ENCODE data around the gene AOC3. TPM values are rescaled to one million over a fixed set of nuclear protein-coding genes. Genes with fewer than 3 reads are reported as not detected.

AOC3 gene
- total and polyA plus RNA-seq, 4 donors: 50.0 to 154 (median 69.2) TPM

DNA sequence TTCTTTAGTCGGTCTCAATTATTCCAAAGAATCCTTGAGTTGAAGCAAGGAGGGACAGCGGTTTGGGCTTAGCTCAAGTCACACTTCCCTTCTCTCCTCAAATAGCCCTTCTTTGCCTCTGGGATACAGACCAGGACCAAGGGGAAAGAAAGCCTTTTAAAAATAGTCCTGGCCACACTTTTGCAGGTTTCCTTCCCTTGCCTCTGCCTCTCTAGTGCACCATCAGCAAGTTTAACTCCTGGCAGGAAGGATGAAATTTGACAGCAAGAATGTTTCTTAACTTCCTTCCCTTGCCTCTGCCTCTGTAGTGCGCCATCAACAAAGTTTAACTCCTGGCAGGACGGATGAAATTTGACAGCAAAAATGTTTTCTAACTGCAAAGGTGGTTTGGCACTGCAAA, 42.4 kb downstream of the AOC3 start:
- Histone ChIP-seq H3K9ac (ENCODE audit: insufficient read depth in 1 of 2, low read length in 2 of 2) (peak overlapping the region in 1 of 2 donors; percentile 67), H3K36me3 (ENCODE audit: control insufficient read depth in 4 of 4, insufficient read depth in 4 of 4, low read length in 4 of 4) (no peaks in the 10 kb centered on the region), H3K27ac (ENCODE audit: low read depth in 1 of 2, low read length in 1 of 2) (peak overlapping the region in 1 of 2 donors; percentile 46), H3K9me3 (ENCODE audit: control insufficient read depth in 4 of 4, insufficient read depth in 3 of 4, low read length in 3 of 4) (no peaks in the 10 kb centered on the region), H3K4me3 (no peak overlapping the region), H3K27me3 (ENCODE audit: control insufficient read depth in 3 of 3, insufficient read depth in 3 of 3, low read length in 2 of 3) (no peaks in the 10 kb centered on the region), H3K4me1 (ENCODE audit: control insufficient read depth in 5 of 5, insufficient read depth in 5 of 5, low read length in 5 of 5) (peaks cover 7 to 39% (median 14%) of the 10 kb centered on the region in 5 donors)
- TF ChIP-seq CTCF (IDR thresholded peaks at IDR 0.05; ENCODE audit: control extremely low read depth, extremely low read depth): no peak
- ATAC-seq (ENCODE audit: insufficient read depth, low FRiP score): peak; percentile 21
- peak in 2 of 3 donors; percentile 69 for DNase-seq
- 10 to 17% methylated on average over 4 of the region's 4 CpGs for WGBS, 2 donors

GRCh38 chr17:42894283-42895184, 43.5 kb downstream of the AOC3 start:
- no peak for ATAC-seq (ENCODE audit: insufficient read depth, low FRiP score)
- peak overlapping the region in 1 of 2 donors; percentile 19 for H3K9ac ChIP-seq (ENCODE audit: insufficient read depth in 1 of 2, low read length in 2 of 2)

GRCh38 chr17:42895185-42895555, 44.2 kb downstream of the AOC3 start:
- DNase-seq (peak; percentile 32 to 72 (median 51)), ATAC-seq (ENCODE audit: insufficient read depth, low FRiP score) (peak; percentile 44)
- no peak overlapping the region for H3K27ac ChIP-seq (ENCODE audit: low read depth in 1 of 2, low read length in 1 of 2)
- no peak overlapping the region for H3K9ac ChIP-seq (ENCODE audit: insufficient read depth in 1 of 2, low read length in 2 of 2)
- H3K36me3 ChIP-seq (ENCODE audit: control insufficient read depth in 4 of 4, insufficient read depth in 4 of 4, low read length in 4 of 4): no peaks in the 10 kb centered on the region
- no peak for TF ChIP-seq CTCF (IDR thresholded peaks at IDR 0.05; ENCODE audit: control extremely low read depth, extremely low read depth)
- H3K4me1 ChIP-seq (ENCODE audit: control insufficient read depth in 5 of 5, insufficient read depth in 5 of 5, low read length in 5 of 5): peaks cover 7 to 39% (median 14%) of the 10 kb centered on the region in 5 donors
- WGBS, 2 donors: 18 to 25% methylated on average over 2 of the region's 2 CpGs
- H3K27me3 ChIP-seq (ENCODE audit: control insufficient read depth in 3 of 3, insufficient read depth in 3 of 3, low read length in 2 of 3): no peaks in the 10 kb centered on the region
- no peak overlapping the region for H3K4me3 ChIP-seq
- H3K9me3 ChIP-seq (ENCODE audit: control insufficient read depth in 4 of 4, insufficient read depth in 3 of 4, low read length in 3 of 4): no peaks in the 10 kb centered on the region

More at GRCh38 chr17:42894283-42895184, 43.5 kb downstream of the AOC3 start:
- no peak for TF ChIP-seq CTCF (IDR thresholded peaks at IDR 0.05; ENCODE audit: control extremely low read depth, extremely low read depth)
- H3K27ac ChIP-seq (ENCODE audit: low read depth in 1 of 2, low read length in 1 of 2): peak overlapping the region in 1 of 2 donors; percentile 67
- DNase-seq: no peak
- no peaks in the 10 kb centered on the region for H3K9me3 ChIP-seq (ENCODE audit: control insufficient read depth in 4 of 4, insufficient read depth in 3 of 4, low read length in 3 of 4)
- H3K4me1 ChIP-seq (ENCODE audit: control insufficient read depth in 5 of 5, insufficient read depth in 5 of 5, low read length in 5 of 5): peaks cover 7 to 39% (median 14%) of the 10 kb centered on the region in 5 donors
- H3K27me3 ChIP-seq (ENCODE audit: control insufficient read depth in 3 of 3, insufficient read depth in 3 of 3, low read length in 2 of 3): no peaks in the 10 kb centered on the region
- WGBS, 2 donors: 68 to 91% methylated on average over 12 of the region's 12 CpGs
- no peak overlapping the region for H3K4me3 ChIP-seq
- no peaks in the 10 kb centered on the region for H3K36me3 ChIP-seq (ENCODE audit: control insufficient read depth in 4 of 4, insufficient read depth in 4 of 4, low read length in 4 of 4)

All from lung (tissue), 12 donors.